ENCODE measurements around the gene ADARB1. TPM values are rescaled to one million over a fixed set of nuclear protein-coding genes. Genes with fewer than 3 reads are reported as not detected.

ADARB1 gene
- total and polyA plus RNA-seq, 2 experiments from 2014 or later, result 9.4 to 14.0 TPM

- no peak for DNase-seq (ENCODE audit: low read depth in 1 of 2, low spot score in 1 of 2)
- Histone ChIP-seq H3K27ac (no peak overlapping the region), H3K36me3 (peaks cover 10% of the 10 kb centered on the region), H3K4me1 (ENCODE audit: low read depth) (no peaks in the 10 kb centered on the region), H3K27me3 (no peaks in the 10 kb centered on the region), H3K9me3 (ENCODE audit: low read depth) (no peaks in the 10 kb centered on the region), H3K4me3 (no peak overlapping the region)
- TF ChIP-seq CTCF (IDR thresholded peaks at IDR 0.05; ENCODE audit: low read depth, low read length), result no peak
These were observed 147.6 kb downstream of the ADARB1 start for GRCh38 chr21:45222001-45222400.

- no peak for DNase-seq (ENCODE audit: low read depth in 1 of 2, low spot score in 1 of 2)
These were observed 149.1 kb downstream of the ADARB1 start for GRCh38 chr21:45223236-45224185.

GRCh38 chr21:45224189-45224938 is 150.0 kb downstream of the ADARB1 start:
- H3K27me3 ChIP-seq, result no peaks in the 10 kb centered on the region
- H3K4me1 ChIP-seq (ENCODE audit: low read depth), result no peaks in the 10 kb centered on the region
- TF ChIP-seq CTCF (IDR thresholded peaks at IDR 0.05; ENCODE audit: low read depth, low read length), result no peak
- no peak for DNase-seq (ENCODE audit: low read depth in 1 of 2, low spot score in 1 of 2)
- peaks cover 10% of the 10 kb centered on the region for H3K36me3 ChIP-seq
- no peak overlapping the region for H3K27ac ChIP-seq
- no peak overlapping the region for H3K4me3 ChIP-seq
- H3K9me3 ChIP-seq (ENCODE audit: low read depth), result no peaks in the 10 kb centered on the region

More at GRCh38 chr21:45223236-45224185, 149.1 kb downstream of the ADARB1 start:
- Histone ChIP-seq H3K27ac (no peak overlapping the region), H3K27me3 (no peaks in the 10 kb centered on the region), H3K9me3 (ENCODE audit: low read depth) (no peaks in the 10 kb centered on the region), H3K4me3 (no peak overlapping the region), H3K36me3 (peaks cover 10% of the 10 kb centered on the region), H3K4me1 (ENCODE audit: low read depth) (no peaks in the 10 kb centered on the region)
- TF ChIP-seq CTCF (IDR thresholded peaks at IDR 0.05; ENCODE audit: low read depth, low read length), result no peak

- H3K4me1 ChIP-seq (ENCODE audit: low read depth), result no peaks in the 10 kb centered on the region
- TF ChIP-seq CTCF (IDR thresholded peaks at IDR 0.05; ENCODE audit: low read depth, low read length), result no peak
- H3K27ac ChIP-seq, result no peak overlapping the region
- no peaks in the 10 kb centered on the region for H3K27me3 ChIP-seq
- H3K4me3 ChIP-seq, result no peak overlapping the region
- H3K9me3 ChIP-seq (ENCODE audit: low read depth), result no peaks in the 10 kb centered on the region
- peaks cover 10% of the 10 kb centered on the region for H3K36me3 ChIP-seq
- no peak for DNase-seq (ENCODE audit: low read depth in 1 of 2, low spot score in 1 of 2)
These were observed 150.8 kb downstream of the ADARB1 start for GRCh38 chr21:45225041-45225740.

- Histone ChIP-seq H3K4me3 (no peak overlapping the region), H3K27me3 (no peaks in the 10 kb centered on the region), H3K36me3 (peaks cover 10% of the 10 kb centered on the region), H3K4me1 (ENCODE audit: low read depth) (no peaks in the 10 kb centered on the region), H3K27ac (no peak overlapping the region), H3K9me3 (ENCODE audit: low read depth) (no peaks in the 10 kb centered on the region)
- DNase-seq (ENCODE audit: low read depth in 1 of 2, low spot score in 1 of 2), result no peak
- TF ChIP-seq CTCF (IDR thresholded peaks at IDR 0.05; ENCODE audit: low read depth, low read length), result no peak
These were observed 151.5 kb downstream of the ADARB1 start for GRCh38 chr21:45225741-45226327.

Data from cardiac muscle cell (in vitro differentiated cells and primary cell).